Keratinocyte (primary cell): ENCODE measurements around the gene HCFC1.

Experiments used
- EZH2 ChIP-seq: IDR thresholded peaks from one replicate; pipeline ENCODE4 v1.6.1; 2012; ENCODE audit warnings: inconsistent platforms, mild to moderate bottlenecking, low read length, moderate library complexity
- TF ChIP-seq, protein P1 (sequence below), 3 experiments: IDR thresholded peaks in 1 of 3; conservative IDR thresholded peaks in 1 of 3; optimal IDR thresholded peaks in 1 of 3; 2 replicates in 2 of 3; 3 replicates in 1 of 3; pipeline versions ENCODE3 to v1.5.1; 2011; ENCODE audit warnings: low read length in 3 of 3, mild to moderate bottlenecking in 3 of 3, moderate library complexity in 2 of 3, control low read depth in 1 of 3, inconsistent platforms in 1 of 3; ENCODE audit not compliant: insufficient read depth in 2 of 3; ENCODE audit errors: extremely low read depth in 1 of 3

DNA sequence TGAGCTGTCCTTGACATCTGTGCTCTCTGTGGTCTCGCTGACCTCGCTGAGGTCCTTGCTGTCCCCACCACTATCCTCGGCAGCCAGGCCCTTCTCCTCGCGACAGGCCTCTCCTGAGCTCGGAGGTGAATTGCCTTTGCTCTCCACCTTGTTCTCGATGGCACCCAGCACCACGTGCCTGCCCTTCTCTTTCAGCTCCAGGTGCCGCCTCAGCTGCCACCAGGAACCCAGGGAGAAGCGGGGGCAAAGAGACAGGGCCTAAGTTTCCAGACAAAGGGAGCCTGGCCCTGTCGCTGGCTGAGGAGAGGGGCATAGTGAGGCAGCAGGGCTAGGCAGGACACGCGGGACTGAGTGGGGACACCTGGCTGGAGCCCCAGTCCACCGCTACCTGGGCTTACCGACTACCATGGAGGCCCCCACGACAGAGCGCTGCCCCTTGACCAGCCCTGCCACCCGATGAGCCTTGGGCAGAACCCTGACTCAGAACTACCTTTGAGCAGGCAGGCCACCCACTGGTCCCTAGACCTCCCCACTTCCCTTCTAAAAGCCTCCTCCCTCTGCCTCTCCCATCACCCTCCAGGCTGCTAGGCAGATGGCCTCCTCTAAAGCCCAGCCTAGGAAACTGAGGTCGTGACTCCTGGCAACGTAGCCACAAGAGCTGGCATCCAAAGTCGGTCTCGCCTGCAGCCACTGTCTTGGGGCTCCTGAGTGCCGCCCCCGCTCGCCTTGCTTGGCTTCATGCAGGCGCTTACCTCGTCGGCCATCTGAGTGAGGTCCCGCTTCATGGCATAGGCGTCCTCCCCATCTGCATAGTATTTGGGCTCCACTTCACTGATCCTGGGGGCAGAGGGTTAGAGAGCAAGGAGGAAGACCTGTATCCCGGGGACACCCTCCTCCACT, 41.4 kb downstream of the HCFC1 start:
- TF ChIP-seq, protein P1, sequence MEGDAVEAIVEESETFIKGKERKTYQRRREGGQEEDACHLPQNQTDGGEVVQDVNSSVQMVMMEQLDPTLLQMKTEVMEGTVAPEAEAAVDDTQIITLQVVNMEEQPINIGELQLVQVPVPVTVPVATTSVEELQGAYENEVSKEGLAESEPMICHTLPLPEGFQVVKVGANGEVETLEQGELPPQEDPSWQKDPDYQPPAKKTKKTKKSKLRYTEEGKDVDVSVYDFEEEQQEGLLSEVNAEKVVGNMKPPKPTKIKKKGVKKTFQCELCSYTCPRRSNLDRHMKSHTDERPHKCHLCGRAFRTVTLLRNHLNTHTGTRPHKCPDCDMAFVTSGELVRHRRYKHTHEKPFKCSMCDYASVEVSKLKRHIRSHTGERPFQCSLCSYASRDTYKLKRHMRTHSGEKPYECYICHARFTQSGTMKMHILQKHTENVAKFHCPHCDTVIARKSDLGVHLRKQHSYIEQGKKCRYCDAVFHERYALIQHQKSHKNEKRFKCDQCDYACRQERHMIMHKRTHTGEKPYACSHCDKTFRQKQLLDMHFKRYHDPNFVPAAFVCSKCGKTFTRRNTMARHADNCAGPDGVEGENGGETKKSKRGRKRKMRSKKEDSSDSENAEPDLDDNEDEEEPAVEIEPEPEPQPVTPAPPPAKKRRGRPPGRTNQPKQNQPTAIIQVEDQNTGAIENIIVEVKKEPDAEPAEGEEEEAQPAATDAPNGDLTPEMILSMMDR (optimal IDR thresholded peaks at IDR 0.05 in 1 of 3, IDR thresholded peaks at IDR 0.05 in 1 of 3, conservative IDR thresholded peaks at IDR 0.05 in 1 of 3; ENCODE audit: extremely low read depth in 1 of 3, insufficient read depth in 2 of 3, low read length in 3 of 3): no peak
- TF ChIP-seq EZH2: no peak
